8988T (cell line): Measurements from ENCODE around the gene GFOD1.
"Not testable (repeated sequence)": the region's sequence is repeated elsewhere in the genome, so short reads cannot be mapped to it uniquely, and the experiment has no call there.

Experiments used
- DNase-seq: peaks from one replicate; pipeline ENCODE4 v3.0.0; 2011

The GFOD1 gene

DNA sequence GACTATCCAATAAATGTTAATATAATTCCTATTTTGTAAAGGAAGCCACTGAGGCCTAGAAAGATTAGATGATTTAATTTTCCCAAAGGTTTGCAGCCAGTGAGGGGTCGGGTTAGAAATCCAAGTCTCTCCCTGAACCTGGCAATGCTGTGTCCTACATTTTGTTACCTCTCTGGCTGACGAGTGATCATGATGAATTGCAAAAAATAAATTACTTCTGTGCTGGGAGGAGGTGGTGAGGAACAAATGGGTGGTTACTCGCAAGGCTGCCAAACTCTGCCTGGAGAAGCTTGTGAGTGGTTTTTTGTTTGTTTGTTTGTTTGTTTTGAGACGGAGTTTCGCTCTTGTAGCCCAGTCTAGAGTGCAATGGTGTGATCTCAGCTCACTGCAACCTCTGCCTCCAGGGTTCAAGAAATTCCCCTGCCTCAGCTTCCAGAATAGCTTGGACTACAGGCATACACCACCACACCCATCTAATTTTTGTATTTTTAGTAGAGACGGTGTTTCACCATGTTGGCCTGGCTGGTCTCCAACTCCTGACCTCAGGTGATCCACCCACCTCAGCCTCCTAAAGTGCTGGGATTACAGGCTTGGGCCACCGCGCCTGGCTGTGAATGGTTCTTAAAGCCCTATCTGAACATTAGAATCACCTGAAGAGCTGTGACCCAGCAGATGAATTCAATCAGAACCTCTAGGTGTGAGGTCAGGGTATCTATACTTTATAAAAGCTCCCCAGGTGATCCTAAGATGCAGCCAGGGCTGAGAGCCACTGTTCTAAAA lies 138.9 kb downstream of the GFOD1 start:
- DNase-seq: no peak

DNA sequence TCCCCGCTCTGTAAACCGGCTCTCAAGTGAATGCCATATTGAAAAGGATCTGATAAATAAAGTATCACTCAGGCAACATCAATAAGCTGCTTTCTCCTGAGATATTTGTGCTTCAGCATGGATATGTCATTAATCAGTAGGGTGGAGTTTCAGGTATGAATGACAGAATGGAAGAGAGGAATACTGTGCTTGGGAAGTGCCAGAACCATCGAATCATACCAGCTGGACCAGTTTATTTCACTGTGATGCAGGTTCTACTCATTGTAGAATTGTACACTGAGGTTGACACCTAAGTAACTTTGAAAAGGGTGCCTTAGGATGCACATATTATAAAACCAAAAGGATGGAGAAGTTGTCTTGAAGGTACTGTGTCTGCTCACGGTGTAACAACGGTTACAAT lies 141.2 kb downstream of the GFOD1 start:
- no peak for DNase-seq

DNA sequence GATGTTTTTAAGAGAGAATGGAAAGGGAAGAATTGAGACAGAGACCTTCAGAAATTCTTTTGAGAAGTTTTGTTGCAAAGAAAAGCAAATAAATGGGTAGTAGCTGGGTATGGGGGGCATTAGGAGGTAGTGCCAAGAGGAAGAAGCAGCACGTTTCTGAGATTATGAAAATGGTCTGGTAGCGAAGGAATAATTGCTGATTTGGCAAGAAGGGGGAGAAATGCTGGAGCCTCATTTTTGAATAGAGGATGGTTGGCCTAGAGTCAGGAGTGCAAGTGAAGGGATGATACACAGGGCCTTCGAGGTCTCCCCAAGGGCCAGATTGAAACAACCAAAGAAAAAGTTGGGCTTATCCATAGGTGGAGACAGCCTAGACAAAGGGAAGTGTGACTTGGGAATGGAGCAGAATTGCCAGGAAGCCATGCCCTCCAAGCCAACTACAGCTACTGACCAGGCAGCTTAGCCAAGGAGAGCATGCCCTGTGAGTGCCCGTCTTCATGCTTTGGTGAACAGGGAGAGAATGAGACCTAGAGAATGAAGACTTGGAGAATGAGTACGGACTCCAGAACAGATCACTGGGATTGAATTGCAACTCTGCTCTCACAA lies 144.9 kb downstream of the GFOD1 start:
- no peak for DNase-seq

DNA sequence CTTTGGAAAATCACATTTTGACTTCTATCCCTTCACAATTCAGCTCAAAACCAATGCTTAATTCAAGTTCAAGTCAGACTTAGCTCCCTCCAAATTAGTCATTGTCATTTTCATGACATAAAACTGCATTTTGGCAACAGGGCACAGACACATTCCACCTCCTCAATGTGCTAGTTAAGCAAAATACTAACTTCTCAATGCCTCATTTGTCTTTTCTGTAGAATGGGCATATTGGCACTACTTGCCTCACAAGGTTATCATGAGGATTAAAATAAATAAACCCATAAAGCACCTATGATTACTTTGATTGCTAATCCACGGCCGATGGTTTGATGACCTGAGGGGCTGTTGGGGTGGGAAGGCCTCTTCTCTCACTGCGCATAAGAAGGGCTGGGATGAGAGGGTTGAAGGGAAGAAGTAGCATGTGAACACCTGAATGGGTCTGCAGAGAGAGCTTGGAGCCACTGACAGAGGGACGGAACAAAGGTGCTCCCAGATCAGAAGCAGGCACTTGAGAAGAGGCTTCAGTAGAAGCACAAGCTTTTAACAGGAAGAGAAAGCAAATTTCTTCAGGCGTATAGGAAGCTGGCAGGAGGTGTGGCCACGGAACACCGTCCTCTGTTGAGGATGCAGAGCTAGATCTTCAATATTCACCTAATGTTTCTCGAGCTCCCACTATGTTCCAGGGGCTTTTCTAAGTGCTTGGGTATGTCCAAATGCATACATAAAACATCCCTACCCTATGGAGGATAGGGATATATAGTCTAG lies 147.4 kb downstream of the GFOD1 start:
- no peak for DNase-seq

DNA sequence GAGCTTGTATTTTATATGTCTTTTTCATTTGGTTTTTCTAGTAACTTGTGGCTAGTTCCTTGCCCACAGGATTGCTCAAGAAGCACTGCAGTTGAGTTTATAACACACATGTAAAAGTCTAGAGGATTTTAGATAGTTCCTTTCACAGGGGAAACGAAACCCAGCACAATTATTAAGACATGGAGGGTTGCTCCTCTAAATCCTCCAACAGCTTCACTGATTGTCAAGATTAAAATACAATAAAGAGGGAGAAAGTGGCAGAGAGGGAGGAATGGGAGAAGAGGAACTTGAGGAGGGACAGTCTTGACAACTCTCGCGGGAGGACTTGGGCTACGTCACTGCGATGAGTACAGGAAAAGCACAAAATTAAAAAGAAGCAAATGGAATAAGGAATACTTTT lies 149.4 kb downstream of the GFOD1 start:
- no peak for DNase-seq

DNA sequence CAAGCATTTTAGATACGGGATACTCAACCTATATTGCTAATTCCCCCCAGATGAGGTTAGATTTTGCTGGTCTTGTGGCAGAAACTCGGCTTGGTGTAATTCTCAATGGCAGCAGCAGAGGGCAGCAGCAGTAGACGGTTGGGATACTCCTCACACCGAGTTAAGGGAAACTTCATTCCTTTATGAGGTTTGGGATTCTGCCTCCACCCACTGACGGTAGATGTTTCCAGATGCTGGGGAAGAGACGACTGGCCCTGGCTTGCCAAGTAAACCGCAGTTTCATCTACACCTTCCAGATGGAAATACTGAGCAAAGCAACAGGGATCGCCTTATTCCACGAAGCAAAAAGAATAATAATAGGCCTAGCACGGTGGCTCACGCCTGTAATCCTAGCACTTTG lies 150.8 kb downstream of the GFOD1 start:
- peak; percentile 50 for DNase-seq

DNA sequence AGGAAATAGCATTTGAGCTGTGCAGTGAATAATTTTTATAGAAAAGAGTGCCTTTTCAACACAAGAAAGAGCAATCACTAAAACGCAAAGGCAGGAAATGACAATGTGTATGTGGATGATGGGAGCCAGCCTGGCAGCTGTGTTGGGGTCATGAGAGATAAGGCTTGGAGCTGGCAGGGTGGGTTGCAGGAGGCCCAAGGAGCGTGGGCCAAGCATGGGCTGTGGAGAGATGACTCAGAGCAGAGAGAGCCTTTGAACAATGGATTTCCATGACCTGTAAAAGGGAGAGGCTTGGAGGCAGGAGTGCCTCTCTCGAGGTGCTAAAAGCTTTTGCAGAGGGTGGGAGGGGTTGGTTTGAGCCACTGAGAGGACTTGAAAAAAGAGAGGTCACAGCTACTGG lies 152.4 kb downstream of the GFOD1 start:
- DNase-seq: no peak

DNA sequence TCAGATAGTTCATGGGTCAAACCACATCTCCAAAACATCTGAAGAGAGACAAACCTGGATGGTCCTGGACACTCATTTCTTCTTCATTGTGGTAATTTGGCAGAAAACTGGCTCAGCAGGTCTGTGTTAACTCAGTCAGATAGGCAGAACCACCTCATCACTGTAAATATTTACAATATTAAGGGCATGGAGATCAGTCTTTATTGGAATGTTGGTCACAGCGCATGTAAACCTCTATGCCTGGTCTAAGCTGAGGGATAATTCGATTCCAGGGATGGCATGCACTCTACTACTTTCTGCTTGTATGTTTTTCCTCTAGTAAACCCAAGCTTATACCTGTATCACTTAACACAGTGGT lies 155.1 kb downstream of the GFOD1 start:
- DNase-seq: no peak

DNA sequence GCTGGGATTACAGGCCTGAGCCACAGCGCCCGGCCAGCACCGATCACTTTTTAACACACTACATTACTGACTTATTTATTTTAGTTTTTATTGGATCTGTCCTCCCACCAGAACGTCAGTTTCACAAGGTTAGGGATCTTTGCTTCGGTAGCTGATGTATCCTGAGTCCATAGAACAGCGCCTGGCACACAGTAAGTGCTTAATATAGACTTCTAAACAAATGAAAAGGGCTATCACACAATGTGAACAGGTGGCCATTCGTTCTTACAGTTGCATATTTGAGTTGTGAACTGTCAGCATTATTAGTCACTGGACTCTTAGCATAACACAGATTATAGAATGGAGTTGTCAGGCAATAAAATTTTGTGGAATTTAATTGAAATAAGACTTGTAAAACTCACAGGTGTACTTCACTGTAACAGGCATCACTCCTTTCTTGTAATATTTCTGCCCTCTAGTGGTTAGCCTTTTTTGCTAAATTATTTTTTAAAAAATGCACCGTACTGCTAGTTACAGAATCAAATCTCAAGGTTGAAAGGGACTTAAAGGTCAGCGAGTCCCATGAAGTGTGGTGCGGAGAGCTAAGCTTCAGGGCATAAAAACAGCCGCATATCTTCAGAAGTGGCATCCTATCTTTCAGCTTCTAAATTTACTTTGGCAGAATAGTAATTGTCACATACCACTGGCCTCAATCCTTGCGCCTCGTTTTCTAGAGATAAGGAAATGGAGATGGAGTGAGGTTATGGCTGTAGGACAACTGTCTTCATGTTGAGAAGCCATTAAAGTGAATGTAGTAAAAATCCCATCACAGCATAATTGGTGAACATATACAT lies 155.7 kb downstream of the GFOD1 start:
- DNase-seq: no peak

DNA sequence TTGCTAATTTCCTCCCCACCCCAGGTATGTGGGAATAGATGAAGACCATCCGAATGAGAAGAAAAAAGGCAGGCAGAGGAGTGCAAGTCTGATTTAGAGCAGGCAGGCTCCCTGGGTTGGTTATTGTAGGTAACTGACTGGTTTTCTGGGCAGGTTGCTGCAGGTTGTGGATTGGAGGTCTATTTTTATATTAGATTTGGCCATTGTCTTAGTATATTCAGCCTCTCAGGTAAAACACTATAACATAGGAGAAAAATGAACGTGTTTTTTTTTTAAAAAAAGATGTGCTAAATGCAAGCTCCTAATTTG lies 158.6 kb downstream of the GFOD1 start:
- no peak for DNase-seq

DNA sequence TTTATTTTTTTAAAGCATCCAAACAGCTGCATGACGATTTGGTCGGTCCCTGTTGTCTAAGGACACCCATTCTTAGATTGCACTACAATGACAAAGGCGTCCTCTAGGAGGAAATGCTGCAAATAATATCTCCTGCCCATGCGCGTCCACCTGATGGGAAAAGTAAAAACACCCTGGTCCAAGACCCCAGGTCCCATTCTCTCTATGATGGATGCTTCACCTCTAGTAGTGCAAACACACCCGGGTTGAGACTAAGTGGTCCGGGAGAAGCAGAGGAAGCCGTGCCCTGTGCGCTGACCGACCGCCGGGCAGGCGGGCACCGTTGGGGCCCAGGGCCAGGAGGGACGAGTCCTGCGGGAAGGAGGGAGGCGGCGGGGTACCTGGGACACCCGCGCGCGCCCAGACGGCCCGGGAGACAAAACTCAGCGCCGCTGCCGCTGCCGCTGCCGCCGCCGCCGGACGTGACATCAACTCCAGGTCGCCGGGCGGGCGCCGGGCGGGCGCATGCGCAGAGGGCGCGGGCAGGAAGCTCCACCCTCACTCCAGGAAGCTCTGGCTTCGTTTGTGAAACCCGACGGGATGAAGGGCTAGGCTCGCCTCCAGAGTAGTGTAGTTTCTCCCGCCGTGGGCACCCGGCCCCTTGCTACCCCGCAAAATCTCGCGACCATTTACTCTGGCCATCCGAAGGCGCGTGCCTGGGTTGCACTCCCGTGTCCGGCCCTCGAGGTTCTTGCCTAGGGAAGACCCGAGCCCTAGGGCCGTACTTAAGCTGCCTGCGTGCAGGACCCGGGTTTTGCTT lies 159.1 kb downstream of the GFOD1 start, which contains the start of gene TBC1D7:
TBC1D7 (minus strand) TSS at position 462 of the 799 bp plus-strand sequence. CDS start 1,639 bp downstream, outside the sequence.
- DNase-seq: peak; percentile 74

DNA sequence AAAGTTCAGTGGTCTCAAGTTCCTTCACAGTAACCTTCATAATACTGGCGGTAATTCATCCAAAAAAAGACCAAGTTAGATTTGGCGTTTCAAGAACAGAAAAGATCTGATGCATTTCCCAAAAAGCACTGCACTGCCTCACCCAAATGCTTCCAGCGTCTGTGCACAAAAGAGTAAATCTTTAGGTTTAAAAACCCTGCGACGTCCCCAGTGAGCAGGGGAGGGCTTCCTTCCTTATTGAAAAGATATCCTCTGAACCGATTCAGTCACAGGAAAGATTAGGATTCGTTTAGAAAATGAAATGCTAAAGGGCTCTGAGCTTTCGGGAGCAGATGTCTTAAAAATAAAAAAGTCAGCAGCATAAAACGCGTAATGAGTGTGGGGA lies 159.7 kb downstream of the GFOD1 start:
- DNase-seq: no peak

DNA sequence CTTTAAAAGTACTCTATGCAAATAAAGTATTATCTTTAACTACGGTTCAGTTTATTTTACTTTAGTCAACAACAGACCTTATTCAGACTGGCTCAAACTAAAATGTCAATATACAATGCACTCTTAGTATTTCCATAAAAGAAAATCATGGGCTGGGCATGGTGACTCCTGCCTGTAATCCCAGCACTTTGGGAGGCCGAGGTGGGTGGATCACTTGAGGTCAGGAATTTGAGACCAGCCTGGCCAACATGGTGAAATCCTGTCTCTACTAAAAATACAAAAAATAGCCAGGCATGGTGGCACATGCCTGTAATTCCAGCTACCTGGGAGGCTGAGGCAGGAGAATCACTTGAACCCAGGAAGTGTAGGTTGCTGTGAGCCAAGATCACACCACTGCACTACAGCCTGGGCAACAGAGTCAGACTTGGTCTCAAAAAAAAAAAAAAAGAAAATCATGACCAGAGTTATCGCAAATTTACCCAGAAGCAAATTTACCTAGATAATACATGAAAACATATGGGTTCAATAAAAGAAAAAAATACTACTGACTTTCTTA lies 161.3 kb downstream of the GFOD1 start:
- not testable (repeated sequence) for DNase-seq

DNA sequence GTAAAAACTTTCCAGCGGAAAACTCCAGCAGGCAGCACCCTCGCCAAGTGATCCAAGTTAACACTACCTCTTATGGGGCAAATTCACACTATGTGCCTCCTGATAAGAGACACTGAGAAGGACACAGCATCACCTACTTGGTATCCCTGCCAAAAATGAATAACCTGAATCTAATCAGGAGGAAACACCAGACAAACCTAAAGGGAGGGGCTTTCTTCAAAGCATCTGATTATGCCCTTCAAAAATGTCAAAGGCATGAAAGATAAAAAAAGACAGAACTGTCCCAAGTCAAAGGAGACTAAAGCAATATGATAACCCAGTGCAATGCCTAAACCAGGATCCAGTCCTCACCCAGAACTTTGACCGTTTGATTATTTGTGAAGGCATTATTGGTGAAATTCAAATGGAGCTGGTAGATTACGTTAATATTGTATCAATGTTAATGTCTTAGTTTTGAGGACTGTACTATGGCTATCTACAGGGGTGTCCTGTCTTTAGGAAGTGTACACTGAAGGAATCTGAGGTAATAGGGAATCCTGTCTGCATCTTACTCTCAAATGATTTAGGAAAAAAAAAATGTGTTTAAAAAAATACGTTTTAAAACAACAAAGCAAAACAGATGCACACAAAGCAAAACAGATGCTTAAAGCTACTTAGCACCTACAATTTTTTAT lies 167.4 kb downstream of the GFOD1 start:
- DNase-seq: no peak

DNA sequence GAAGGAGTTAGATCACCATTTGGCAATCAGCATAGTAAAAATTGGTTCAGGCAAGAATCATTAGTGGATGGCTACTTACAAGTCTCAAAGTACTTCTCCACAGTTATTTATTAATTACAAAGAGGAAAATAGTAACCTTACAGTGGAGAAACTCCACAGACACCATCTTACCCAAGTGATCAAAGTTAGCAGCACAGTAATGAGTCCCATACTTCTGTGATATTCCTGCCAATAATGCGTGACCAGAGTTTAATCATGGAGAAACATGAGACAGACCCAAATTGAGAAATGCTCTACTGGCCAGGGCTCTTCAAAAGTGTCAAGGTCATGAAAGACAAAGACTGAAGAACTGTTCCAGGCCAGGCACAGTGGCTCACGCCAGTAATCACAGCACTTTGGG lies 168.6 kb downstream of the GFOD1 start:
- no peak for DNase-seq

DNA sequence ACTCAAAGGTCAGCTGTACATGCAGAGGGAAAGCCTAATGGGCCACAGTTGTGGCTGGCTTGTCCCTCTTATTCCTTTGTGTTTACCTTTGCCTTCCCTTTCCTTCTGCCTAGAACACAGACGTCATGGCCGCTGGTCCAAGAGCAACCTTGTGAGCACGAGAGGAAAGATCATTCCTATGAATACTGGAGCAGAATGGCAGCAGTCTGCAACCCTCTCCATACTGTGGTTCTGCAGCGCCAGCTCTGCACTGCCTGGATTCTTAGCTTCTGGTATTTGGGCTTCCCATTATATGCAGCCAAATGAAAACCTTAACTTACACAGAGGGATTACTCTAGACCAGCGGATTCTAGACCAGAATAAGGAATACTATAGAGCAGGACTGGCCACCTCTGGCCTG lies 171.5 kb downstream of the GFOD1 start:
- DNase-seq: no peak

DNA sequence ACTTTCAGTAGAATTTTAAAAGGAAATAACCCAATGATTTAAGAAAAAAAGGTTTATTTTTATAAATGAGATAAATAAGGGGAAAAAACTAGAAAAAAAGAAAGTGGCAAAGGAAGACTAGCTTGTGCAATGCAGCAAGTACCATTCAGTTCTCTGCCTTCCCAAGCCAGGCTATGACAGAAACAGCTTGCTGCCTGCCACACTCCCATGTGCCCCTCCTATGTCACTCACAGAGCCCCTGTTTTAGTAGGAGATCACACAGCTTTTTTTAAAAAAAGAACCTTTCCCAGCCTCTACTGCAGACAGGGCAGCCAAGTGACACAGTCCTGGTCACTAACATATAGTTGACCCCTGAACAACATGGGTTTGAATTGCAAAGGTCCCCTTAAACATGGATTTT lies 172.6 kb downstream of the GFOD1 start:
- no peak for DNase-seq

DNA sequence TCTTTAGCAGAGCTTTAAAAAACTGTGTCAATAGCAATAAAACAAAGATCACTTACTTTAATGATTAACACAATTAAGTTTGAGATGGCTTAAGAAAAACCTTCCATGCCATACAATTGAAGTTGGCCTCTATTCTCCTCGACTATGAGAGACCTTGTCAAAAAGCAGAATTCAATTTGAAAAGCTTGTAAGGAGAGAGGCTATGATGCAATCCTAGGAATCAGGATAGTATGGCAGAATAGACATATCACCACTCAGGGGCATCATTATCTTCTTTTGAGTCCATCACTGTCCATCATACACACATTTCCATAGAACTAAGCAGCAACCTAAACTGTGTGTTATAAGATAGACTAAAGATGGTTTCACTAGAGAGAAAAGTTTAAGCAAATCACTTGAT lies 176.2 kb downstream of the GFOD1 start:
- no peak for DNase-seq

DNA sequence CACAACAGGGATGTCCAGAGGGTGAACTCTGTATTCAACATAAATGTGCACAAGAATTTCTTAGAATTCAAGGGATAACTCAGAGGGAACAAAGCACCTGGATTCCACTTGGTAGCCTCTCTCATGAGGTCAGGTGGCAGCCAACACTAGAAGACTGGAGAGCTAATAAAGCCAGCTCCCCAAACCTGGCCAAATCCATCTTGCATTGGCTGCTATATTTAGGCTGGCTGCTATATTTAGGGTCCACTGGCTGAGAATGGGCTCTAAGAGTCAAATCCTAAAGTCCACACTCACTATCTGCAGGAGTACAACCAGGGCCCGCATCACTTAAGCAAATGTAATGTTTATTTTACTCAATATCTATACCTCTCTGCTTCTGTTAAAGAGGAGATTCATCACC lies 179.1 kb downstream of the GFOD1 start:
- DNase-seq: no peak
